ENCODE results near the gene CABLES1.

DNA sequence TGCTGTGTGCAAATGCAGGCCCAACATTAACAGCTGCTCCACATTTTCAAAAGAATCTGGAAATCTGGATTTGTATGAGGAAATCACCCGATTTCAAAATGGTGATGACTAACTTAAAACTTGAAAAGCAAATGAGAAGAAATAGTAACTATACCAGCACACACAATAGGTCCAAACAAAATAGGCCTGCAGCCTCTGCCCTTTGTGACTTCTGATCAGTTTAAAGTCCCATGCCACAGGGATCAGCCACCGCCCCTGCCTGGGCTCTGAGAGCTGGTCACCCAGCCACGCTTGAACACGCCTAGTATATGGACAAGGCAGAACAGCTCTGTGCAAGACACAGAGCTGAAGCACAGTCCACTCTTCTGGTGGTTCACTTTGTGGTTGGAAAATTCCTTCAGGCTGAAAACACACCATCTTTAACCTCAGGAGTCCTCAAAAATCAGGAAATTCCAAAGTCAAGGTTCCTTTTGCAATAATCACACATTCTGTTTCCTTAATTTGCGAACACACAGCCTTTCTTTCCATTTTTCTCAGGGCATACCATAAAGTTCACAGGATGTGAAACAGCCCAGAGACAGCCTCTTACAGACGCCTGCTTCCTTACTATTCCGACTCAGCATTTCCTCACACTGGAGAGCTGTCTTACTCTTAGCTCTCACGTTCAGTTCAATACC, 167.7 kb downstream of the CABLES1 start:
- TF ChIP-seq, protein P1, sequence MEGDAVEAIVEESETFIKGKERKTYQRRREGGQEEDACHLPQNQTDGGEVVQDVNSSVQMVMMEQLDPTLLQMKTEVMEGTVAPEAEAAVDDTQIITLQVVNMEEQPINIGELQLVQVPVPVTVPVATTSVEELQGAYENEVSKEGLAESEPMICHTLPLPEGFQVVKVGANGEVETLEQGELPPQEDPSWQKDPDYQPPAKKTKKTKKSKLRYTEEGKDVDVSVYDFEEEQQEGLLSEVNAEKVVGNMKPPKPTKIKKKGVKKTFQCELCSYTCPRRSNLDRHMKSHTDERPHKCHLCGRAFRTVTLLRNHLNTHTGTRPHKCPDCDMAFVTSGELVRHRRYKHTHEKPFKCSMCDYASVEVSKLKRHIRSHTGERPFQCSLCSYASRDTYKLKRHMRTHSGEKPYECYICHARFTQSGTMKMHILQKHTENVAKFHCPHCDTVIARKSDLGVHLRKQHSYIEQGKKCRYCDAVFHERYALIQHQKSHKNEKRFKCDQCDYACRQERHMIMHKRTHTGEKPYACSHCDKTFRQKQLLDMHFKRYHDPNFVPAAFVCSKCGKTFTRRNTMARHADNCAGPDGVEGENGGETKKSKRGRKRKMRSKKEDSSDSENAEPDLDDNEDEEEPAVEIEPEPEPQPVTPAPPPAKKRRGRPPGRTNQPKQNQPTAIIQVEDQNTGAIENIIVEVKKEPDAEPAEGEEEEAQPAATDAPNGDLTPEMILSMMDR (IDR thresholded peaks at IDR 0.05; ENCODE audit: borderline replicate concordance, extremely low read depth, low read length, poor library complexity, severe bottlenecking): no peak
- no peak for TF ChIP-seq EZH2 (IDR thresholded peaks at IDR 0.05; ENCODE audit: borderline replicate concordance, low read depth, low read length, severe bottlenecking)
